ENCODE results near the gene DCAF6.

The DCAF6 gene

DNA sequence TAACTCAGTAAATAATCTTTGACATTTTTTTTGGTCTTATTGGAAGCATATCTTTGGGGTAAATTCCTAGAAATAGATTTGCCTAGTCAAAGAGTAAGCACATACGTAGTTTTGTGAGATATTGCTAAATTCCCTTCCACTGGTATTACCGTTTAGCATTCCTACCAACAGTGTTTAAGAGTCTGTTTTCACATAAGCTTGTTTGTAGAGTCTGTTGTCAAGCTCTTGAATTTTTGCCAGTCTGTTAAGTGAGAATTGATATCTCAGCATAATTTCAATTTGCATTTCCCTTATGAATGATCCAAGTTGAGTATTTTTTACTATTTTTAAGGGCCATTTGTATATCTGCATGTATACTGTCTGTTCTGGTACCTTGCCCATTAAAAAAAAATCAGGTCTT is 37.3 kb downstream of the DCAF6 start:
- DNase-seq: no peak

DNA sequence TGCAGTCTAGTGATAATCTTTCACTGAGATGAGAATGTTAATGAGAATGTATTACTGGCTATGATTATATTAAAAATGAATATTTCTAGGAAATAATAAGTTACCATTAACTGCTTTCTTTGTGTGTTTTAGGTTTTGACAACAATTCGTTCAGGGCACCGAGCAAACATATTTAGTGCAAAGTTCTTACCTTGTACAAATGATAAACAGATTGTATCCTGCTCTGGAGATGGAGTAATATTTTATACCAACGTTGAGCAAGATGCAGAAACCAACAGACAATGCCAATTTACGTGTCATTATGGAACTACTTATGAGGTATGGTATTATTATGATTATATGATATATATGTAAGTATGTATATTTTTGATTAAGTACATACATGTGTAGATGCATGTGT is 38.2 kb downstream of the DCAF6 start:
- no peak for DNase-seq

DNA sequence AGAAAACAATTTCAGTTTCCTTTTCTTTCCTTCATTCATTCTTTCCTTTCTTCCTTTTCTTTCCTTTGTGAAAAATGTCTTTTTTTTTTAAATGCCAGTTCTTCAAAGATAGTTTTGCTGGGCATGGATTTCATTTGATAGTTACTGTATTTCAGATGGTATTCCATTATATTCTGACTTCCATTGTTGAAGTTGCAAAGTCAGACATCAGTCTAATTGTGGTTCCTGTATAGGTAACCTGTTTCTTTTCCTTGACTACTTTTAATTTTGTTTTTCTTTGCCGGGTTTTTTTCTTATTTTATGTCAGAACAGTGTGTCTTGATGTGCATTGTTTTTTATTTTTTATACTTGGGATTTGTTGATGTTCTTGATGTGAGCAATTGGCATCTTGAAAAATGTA is 40.8 kb downstream of the DCAF6 start:
- DNase-seq: no peak

DNA sequence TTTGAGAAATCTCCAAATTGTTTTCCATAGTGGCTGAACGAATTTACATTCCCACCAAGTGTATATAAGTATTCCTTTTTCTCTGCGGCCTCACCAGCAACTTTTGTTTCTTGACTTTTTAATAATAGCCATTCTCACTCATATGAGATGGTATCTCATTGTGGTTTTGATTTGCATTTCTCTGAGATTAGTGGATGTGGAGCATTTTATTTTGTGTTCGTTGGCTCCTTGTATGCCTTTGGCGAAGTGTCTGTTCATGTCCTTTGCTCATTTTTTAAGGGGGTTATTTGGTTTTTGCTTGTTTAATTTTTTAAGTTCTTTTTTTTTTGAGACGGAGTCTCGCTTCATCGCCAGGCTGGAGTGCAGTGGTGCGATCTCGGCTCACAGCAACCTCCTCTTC is 45.5 kb downstream of the DCAF6 start:
- DNase-seq: no peak

DNA sequence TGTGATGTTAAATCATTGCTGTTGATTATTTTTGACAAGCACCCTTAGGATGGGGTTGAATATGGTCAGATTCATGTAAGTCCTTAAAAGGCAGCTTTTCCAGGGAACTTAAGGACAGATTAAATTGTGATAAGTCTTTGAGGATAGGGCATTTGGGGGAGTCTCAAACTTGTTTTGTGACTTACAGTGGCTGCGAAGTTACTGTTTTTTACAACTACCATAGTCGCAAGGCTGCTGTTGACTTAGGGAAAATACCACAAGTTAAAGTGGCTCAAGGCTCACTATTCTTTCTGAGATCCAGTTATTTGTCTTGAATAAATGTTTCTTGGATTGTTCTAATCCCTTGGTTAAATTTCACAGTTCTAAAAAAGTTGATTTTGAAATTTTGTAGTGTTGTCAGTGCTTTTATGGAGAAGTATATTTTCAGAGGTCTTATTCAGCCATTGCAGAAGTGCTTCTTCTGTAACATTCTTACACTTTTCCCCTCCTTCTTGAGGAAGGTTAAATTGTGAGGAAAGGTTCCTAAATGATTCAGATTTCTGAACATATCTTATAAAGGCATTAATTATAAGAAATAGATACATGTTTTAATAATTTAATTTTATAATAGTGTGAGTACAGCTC is 47.4 kb downstream of the DCAF6 start:
- DNase-seq: no peak

DNA sequence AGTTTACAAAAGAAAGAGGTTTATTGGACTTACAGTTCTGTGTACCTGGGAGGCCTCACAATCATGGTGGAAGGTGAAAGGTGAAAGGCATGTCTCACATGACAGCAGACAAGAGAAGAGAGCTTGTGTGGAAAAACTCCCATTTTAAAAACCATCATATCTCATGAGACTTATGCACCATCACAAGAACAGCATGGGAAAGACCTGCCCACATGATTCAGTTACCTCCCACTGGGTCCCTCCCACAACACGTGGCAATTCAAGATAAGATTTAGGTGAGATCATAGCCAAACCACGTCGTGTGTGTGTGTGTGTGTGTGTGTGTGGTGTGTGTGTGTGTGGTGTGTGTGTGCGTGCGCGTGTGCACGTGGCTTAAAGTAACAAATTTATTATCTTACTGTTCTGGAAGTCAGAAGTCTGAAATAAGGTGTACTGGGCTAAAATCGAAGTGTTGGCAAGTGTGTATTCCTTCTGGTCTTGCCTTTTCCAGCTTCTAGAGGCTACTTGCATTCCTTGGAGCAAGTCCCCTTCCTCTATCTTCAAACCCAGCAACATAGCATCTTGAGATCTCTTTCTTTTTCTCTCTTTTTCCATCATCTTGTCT is 48.5 kb downstream of the DCAF6 start:
- DNase-seq: no peak

DNA sequence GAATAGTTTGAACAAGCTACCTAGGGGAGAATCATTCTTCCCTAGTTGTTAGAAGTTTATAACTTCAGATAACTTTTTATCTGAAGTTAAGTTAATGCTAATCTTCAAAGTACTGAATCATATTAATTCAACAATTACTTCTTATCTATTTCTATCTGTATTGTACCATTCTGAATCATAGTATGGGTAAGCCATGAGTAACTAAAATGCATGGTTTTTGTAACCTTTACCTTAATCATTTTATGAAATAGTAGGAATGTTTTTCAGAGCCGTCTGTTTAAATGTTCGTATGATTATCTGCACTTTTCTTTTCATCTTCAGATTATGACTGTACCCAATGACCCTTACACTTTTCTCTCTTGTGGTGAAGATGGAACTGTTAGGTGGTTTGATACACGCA is 50.7 kb downstream of the DCAF6 start:
- DNase-seq: no peak

DNA sequence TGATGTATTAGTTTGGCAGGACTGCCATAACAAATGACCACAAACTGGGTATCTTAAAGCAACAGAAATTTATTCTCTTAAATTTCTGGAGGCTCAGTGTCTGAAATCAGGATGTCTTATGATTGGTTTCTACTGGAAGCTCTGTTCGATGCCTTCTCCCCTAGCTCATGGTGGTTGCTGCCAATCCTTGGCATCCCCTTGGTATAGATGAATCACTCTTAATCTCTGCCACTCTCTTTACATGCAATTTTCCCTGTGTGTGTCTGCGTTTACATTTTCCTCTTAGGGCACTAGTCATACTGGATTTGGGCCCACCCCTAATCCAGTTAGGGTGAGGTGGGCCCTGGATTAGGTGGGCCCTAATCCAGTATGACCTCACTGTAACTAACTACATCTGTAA is 55.1 kb downstream of the DCAF6 start:
- DNase-seq: no peak

DNA sequence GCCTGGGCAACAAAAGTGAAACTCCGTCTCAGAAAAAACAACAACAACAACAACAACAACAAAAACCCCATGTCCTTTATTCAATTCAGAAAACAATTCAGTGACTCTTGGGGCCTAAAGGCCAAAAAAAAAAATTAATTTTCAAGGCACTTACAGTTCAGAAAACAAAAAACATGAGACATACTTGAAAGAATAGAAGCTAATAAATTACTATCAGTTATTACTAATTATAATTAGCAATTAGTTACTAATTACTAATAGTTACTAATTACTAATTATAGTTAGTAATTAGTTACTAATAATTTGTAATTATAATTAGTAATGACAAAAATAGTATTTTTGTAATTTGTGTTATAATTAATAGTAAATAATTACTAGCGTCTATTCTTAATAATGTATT is 57.2 kb downstream of the DCAF6 start:
- no peak for DNase-seq

DNA sequence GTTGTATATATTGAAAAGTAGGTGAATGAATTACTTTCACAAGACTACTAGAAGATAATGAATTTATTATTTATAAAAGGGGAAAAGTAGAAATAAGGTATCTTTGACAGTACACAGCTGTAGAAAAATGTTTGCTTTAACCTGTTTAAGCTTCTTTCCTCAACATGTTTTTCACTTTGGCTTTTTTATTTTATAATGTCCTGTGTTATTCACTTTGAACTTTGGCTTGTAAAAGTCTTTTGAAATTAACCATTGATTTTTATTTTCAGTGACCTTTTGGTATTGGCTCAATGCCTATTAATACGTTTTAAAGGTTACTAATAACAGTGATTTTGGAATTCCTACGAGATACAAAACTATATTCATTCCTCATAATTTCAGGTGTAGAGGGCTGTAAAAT is 58.1 kb downstream of the DCAF6 start:
- no peak for DNase-seq

DNA sequence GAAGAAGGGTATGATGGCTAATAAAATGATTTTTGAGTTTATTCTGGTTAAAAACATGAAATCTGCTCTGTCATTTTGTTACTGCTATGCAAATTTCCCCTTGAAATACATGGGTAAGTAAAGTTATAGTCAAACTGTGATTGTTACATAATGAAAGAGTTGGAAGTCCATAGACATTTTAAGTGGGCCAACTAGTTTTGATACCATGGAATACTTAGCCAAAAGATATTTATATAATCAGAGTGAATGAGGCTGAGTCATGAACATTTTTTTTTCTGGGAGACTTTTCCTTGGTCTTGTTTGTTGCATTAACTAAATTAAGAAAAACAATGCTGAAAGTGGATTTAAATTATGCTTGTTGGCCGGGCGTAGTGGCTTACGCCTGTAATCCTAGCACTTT is 58.6 kb downstream of the DCAF6 start:
- no peak for DNase-seq

DNA sequence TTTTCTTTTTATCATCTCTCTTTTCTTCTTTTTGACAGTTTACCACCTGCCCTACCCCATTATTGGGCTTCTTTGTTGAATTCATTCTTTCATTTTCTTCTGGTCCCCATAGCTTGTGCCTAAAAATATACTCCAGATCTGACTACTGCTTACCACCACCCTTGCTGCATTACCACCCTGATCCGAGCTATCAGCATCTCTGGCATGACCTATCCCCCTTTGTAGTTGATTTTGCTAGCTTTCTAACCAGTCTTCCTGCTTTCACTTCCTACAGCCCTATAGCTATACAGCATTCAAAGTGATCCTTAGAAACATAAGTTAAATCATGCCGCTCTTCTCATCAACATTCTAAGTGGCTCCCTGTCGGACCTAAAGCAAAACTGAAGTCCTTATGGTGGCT is 59.8 kb downstream of the DCAF6 start:
- no peak for DNase-seq

DNA sequence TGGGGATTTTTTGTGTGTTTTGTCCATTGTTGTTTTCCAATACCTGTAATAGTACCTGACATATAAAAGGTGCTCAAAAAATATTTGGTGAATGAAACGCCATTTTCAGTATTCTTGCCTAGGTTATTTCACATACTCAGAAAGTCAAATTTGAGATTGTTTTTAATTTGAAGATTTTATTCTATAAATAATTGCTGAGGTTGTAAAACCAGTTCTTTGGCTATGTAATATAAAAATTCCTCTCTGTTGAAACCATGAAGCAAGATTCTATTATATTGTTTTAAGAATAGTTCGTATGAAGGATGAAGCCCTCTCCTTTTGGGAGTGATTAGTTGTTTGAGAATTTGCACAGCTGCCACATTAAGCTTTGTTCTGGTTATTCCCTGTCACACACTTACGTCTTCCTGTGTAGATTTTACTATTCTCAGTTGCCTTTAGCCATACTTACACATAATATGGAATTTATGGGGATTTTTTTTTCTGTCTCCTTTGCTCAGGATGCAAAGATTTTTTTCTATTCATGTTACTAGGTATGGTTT is 60.6 kb downstream of the DCAF6 start:
- no peak for DNase-seq

DNA sequence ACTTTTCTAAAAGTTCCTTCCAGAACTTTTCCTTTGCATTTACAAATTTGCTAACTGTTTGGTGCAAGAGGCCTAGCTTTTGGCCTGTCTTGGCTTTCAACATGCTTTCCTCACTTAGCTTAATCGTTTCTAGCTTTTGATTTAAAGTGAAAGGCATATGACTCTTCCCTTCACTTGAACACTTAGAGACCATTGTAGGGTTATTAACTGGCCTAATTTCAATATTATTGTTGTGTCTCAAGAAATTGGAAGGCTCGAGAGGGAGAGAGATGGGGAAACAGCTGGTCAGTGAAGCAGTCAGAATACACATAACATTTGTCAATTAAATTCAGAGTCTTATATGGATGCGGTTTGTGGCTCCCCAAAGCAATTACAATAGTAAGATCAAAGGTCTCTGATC is 63.4 kb downstream of the DCAF6 start:
- no peak for DNase-seq

DNA sequence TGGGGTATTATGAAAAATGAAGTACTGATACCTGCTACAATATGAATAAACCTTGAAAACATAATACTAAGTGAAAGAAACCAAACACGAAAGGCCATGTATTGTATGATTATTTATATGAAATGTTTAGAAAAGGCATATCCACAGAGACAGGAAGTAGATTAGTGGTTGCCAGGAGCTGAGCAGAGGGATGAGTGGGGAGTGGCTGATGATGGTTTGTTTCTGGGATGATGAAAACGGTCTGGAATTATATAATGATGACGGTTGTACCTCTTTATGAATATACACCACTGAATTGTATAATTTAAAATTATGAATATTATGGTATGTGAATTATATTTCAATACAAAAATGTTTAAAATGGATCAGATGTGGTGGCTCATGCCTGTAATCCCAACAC is 64.2 kb downstream of the DCAF6 start:
- DNase-seq: no peak

DNA sequence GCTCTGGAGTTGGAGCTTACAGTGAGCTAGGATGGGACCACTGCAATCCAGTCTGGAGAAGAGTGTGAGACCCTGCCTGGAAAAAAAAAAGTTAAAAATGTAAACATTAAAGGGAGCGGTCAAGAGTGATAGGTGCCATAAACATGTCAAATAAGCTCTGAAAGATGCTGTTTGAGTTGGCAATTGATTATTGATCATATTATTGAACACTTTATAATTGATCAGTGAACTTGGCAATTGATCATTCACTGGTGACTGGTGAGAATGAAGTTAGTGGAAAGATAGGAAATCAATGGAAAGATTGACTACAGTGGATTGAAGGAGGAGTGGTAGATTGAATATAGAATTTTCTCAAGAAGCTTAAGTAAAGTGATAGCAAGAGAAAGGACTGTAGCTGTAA is 64.7 kb downstream of the DCAF6 start:
- DNase-seq: no peak

DNA sequence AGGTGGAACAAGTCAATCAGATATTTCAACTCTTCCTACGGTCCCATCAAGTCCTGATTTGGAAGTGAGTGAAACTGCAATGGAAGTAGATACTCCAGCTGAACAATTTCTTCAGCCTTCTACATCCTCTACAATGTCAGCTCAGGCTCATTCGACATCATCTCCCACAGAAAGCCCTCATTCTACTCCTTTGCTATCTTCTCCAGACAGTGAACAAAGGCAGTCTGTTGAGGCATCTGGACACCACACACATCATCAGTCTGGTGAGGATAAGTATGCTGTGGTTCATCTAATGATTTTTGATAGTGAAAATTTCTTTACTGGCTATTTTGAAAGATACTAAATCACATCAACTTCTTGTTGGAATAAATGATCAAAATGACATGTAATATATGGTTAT is 68.0 kb downstream of the DCAF6 start:
- no peak for DNase-seq

DNA sequence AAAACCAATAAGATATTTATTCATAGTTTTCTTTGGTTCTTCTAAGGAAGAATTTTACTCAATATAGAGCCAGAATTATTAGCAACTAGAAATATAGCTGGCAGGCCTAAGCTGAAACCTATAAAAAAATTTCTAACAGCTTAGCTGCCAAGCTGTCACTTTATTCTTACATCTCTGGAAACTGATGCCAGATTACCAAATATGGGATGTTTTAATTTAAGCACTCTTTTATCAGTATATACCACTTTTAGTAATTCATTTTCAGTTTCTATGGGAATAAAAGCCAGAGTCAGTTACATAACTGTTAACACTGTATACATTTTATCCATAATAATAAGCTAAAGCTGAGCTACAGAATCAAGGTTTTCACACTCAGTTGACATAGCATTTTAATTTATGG is 69.0 kb downstream of the DCAF6 start:
- DNase-seq: no peak

DNA sequence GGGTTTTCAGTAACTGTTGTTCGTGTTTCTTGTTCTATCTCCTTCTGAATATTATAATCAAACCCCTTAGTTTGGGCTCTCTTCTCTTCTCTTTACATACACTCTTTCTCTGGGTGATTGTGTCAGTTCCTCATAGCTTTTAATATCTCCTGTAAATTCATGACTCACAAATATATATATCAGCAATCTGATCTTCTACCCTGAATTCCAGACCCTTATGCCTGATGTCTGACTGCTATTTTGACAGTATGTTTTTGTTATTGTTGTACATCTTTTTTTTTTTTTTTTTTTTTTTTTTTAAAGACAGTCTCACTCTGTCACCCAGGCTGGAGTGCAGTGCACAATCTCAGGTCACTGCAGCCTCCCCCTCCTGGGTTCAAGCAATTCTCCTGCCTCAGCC is 71.2 kb downstream of the DCAF6 start:
- no peak for DNase-seq

DNA sequence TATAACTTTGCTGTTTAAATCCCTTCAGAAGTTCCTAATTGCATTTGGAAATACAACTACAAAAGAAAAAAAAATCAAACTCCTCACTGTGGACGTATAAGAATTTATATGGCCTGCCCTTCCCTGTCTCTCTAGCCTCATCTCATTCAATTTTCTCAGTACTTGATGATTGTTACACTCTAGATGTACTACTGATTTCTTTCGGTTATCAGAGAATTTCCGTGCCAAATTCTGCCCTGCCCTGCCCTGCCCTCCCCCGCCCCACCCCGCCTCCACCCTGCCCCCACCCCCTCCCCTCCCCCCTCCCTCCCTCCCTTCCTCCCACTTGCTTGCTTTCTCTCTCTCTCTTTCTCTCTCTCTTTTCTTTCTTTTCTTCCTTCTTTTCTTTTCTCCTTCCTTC is 72.1 kb downstream of the DCAF6 start:
- DNase-seq: no peak

DNA sequence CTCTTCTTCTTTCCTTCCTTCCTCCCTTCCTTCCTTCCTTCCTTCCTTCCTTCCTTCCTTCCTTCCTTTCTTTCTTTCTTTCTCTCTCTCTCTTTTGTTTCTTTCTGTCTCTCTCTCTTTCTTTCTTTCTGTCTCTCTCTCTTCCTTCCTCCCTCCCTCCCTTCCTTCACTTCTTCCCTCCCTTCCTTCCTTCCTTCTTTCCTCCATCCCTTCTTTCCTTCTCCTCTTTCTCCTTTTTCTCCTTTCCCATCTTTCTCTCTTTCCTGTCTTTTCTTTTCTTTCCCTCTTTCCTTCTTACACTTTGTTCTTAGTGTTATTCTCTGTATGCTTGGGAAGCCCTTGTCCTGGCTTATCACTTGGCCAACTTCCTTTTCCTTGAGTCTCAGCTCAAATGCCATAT is 72.8 kb downstream of the DCAF6 start:
- no peak for DNase-seq

DNA sequence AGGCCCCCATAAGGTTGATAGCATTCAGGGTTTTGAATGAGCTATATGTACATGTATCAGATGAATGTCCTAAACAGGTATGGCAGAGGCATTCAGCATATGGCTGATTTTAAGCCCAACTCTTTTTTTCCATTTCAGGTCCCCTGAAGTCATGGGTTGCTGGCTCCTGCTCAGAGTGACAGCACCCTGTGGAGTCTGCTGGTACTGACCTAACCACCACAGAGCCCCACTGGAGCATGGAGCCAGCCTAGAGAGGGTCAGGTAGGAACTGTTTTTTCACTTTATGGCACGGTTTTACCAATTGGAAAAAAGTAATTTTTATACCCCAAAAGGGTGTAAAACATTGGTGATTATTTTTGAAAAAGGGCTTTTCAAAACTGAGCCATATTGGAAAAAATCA is 82.9 kb downstream of the DCAF6 start:
- DNase-seq: no peak

DNA sequence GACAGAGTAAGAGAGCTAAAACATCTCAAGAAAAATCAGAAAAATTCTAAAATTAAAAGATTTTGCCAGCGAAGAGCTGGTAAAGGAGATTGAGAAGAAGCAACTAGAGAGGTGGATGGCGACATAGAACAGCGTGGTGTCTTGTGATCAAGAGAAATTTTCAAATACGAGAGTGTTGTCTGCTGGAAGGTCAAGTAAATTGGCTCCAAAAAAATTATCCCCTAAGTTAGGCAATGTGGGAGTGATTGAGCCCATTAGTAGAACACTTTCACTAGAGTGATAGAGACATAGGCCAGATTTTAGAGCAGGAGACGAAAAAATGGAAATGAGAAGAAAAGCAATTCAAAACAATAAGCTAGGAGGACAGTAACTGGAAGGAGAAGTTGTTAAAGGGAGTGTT is 94.7 kb downstream of the DCAF6 start:
- DNase-seq: no peak

DNA sequence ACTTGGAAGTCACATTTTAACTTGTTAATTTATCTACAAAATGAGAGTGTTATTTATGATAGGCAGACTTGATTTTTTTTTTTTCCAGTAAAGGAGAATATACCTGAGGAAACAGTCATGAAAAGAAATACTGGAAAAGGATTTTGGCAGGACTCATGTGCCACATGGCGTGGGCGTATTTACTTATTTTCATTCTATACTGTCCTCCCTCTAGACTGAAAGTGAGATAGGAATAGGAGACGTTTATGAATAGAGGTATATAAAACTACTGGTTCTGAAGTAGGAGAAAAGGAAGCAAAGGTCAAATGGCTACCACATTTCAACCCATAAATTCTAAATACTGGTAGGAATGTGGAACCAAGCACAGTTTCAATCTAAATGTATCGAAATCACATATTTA is 95.1 kb downstream of the DCAF6 start:
- DNase-seq: no peak

DNA sequence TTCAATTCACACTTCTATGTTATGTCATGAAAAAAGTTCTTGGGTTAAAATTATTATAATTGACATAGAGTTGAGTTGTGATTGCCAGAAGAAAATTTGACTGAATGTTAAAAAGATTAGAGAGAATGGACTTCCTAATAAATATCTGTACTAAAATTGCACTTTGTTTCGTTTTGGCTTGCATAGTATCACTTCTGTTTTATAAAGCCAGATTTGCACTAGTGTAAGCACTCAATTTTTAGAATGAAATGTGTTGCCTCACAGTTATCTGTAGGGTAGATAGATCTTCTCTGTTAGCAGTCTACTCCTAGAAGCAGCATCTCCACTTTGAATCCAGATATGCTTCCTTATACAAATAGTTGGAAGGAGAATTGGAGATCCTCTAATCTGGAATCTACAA is 95.5 kb downstream of the DCAF6 start:
- DNase-seq: no peak
